ENCODE measurements around the gene WNT7B.
A peak's percentile ranks its signal among the peaks of the same experiment; 100 is the strongest.

WNT7B gene

GRCh38 chr22:45918459-45919370 lies 58.2 kb downstream of the WNT7B start:
- Histone ChIP-seq H4K20me1 (ENCODE audit: insufficient read depth, low read length, poor library complexity, severe bottlenecking) (no peaks in the 10 kb centered on the region), H2AFZ (ENCODE audit: low read length) (no peak overlapping the region), H3K9ac (ENCODE audit: low read depth, low read length, poor library complexity, severe bottlenecking) (no peak overlapping the region), H3K9me2 (replicated peaks; ENCODE audit: low read depth, low read length) (no peaks in the 10 kb centered on the region), H3K36me3 (ENCODE audit: insufficient read depth, low read length) (peaks cover 8% of the 10 kb centered on the region; the same call in 1 of the 2 replicates), H3K27me3 (ENCODE audit: insufficient read depth, low read length, poor library complexity, severe bottlenecking) (no peaks in the 10 kb centered on the region), H3K4me3 (ENCODE audit: low read length, poor library complexity, severe bottlenecking) (no peak overlapping the region), H3F3A (ENCODE audit: low read depth) (no peaks in the 10 kb centered on the region), H3K9me3 (ENCODE audit: insufficient read depth, low read depth, low read length) (no peaks in the 10 kb centered on the region), H3K79me2 (ENCODE audit: insufficient read depth, low read length) (no peaks in the 10 kb centered on the region), H3K4me1 (ENCODE audit: insufficient read depth, low read length, poor library complexity, severe bottlenecking) (no peaks in the 10 kb centered on the region), H3K4me2 (ENCODE audit: low read depth, low read length, poor library complexity, severe bottlenecking) (peak overlapping the region; percentile 40)
- TF ChIP-seq EZH2phosphoT487 (IDR thresholded peaks at IDR 0.05; ENCODE audit: borderline replicate concordance): no peak
- TF ChIP-seq CTCF (conservative IDR thresholded peaks at IDR 0.05; ENCODE audit: low read length): no peak

- Histone ChIP-seq H3K9me3 (ENCODE audit: insufficient read depth, low read depth, low read length) (no peaks in the 10 kb centered on the region), H3K4me2 (ENCODE audit: low read depth, low read length, poor library complexity, severe bottlenecking) (no peak overlapping the region), H3K9ac (ENCODE audit: low read depth, low read length, poor library complexity, severe bottlenecking) (no peak overlapping the region), H3K79me2 (ENCODE audit: insufficient read depth, low read length) (no peaks in the 10 kb centered on the region), H3K36me3 (ENCODE audit: insufficient read depth, low read length) (peaks cover 6% of the 10 kb centered on the region; the same call in 1 of the 2 replicates), H3K4me1 (ENCODE audit: insufficient read depth, low read length, poor library complexity, severe bottlenecking) (no peaks in the 10 kb centered on the region), H2AFZ (ENCODE audit: low read length) (no peak overlapping the region), H4K20me1 (ENCODE audit: insufficient read depth, low read length, poor library complexity, severe bottlenecking) (no peaks in the 10 kb centered on the region), H3K4me3 (ENCODE audit: low read length, poor library complexity, severe bottlenecking) (no peak overlapping the region), H3F3A (ENCODE audit: low read depth) (no peaks in the 10 kb centered on the region), H3K27me3 (ENCODE audit: insufficient read depth, low read length, poor library complexity, severe bottlenecking) (no peaks in the 10 kb centered on the region), H3K9me2 (replicated peaks; ENCODE audit: low read depth, low read length) (no peaks in the 10 kb centered on the region)
- TF ChIP-seq EZH2phosphoT487 (IDR thresholded peaks at IDR 0.05; ENCODE audit: borderline replicate concordance) (no peak), CTCF (conservative IDR thresholded peaks at IDR 0.05; ENCODE audit: low read length) (no peak)
These were observed 59.1 kb downstream of the WNT7B start for GRCh38 chr22:45917700-45918458.

GRCh38 chr22:45917146-45917545 lies 59.8 kb downstream of the WNT7B start:
- no peaks in the 10 kb centered on the region for H4K20me1 ChIP-seq (ENCODE audit: insufficient read depth, low read length, poor library complexity, severe bottlenecking)

More at GRCh38 chr22:45917146-45917545, 59.8 kb downstream of the WNT7B start:
- no peaks in the 10 kb centered on the region for H3K4me1 ChIP-seq (ENCODE audit: insufficient read depth, low read length, poor library complexity, severe bottlenecking)
- no peak overlapping the region for H2AFZ ChIP-seq (ENCODE audit: low read length)
- TF ChIP-seq EZH2phosphoT487 (IDR thresholded peaks at IDR 0.05; ENCODE audit: borderline replicate concordance): no peak
- no peak for TF ChIP-seq CTCF (conservative IDR thresholded peaks at IDR 0.05; ENCODE audit: low read length)
- H3K9me2 ChIP-seq (replicated peaks; ENCODE audit: low read depth, low read length): no peaks in the 10 kb centered on the region
- H3K27me3 ChIP-seq (ENCODE audit: insufficient read depth, low read length, poor library complexity, severe bottlenecking): no peaks in the 10 kb centered on the region
- H3F3A ChIP-seq (ENCODE audit: low read depth): no peaks in the 10 kb centered on the region
- H3K79me2 ChIP-seq (ENCODE audit: insufficient read depth, low read length): no peaks in the 10 kb centered on the region
- no peaks in the 10 kb centered on the region for H3K9me3 ChIP-seq (ENCODE audit: insufficient read depth, low read depth, low read length)
- H3K4me2 ChIP-seq (ENCODE audit: low read depth, low read length, poor library complexity, severe bottlenecking): no peak overlapping the region
- H3K4me3 ChIP-seq (ENCODE audit: low read length, poor library complexity, severe bottlenecking): no peak overlapping the region
- no peak overlapping the region for H3K9ac ChIP-seq (ENCODE audit: low read depth, low read length, poor library complexity, severe bottlenecking)
- H3K36me3 ChIP-seq (ENCODE audit: insufficient read depth, low read length): 0 out of 2 replicates have a peak, but pooled peaks cover 3% of the 10 kb centered on the region

Measured in Loucy (cell line).